ENCODE data around the gene NT5M. TPM values are rescaled to one million over a fixed set of nuclear protein-coding genes. Genes with fewer than 3 reads are reported as not detected.
A peak's percentile ranks its signal among the peaks of the same experiment; 100 is the strongest.

Gene NT5M
- total and polyA plus RNA-seq, 9 donors, result 5.1 to 10.8 (median 6.7) TPM

DNA sequence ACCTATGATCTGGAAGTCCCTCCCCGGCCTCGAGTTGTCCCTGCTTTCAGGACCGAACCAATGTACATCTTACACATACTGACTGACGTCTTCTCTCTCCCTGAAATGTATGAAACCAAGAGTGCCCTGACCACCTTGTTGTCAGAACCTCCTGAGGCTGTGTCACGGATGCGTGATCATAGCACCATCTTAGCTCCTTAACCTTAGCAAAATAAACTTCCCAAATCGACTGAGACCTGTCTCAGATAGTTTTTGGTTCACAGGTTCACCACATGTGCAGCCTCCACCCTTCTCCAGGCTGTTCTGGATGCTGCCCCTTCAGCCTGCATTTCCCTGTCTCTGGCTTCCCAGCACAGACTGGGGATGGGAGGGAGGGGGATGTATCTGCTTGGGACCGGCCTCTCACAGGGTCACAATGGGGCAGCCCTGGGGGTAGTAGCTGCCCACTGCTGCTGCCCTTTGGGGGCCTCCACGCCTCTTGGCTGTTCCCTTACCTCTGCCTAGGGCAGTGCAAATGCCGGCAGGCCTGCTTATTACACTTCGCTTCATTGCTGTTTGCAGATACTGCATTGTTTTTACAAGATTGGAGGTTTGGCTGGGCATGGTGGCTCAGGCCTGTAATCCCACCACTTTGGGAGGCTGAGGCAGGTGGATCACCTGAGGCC is 69.8 kb downstream of the NT5M start:
- DNase-seq, result no peak
- H3K27ac ChIP-seq (ENCODE audit: low read length), result no peak overlapping the region
- no peaks in the 10 kb centered on the region for H3K27me3 ChIP-seq (ENCODE audit: control insufficient read depth, insufficient read depth, low read length)
- no peaks in the 10 kb centered on the region for H3K9me3 ChIP-seq (replicated peaks; ENCODE audit: control insufficient read depth, low read depth, low read length)
- peaks cover 3% of the 10 kb centered on the region for H3K4me1 ChIP-seq (ENCODE audit: control insufficient read depth, insufficient read depth, low read length)
- 80% methylated on average over 10 of the region's 11 CpGs for WGBS (ENCODE audit: insufficient coverage)
- H3K36me3 ChIP-seq (ENCODE audit: control insufficient read depth, insufficient read depth, low read length), result no peaks in the 10 kb centered on the region
- H3K4me3 ChIP-seq (ENCODE audit: low read length), result no peak overlapping the region

DNA sequence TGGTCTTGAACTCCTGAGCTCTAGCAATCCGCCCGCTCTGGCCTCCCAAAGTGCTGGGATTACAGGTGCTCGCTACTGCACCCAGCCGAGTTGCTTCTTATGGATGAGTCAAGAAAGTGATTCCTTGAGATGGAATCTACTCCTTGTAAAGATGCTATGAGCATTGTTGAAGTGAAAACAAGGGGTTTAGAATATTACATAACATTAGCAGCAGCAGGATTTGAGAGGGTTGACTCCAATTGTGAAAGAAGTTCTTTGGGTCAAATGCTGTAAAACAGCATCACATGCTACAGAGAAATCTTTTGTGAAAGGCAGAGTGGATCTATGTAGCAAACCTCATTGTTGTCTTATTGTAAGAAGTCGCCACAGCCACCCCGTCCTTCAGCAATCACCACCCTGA is 72.7 kb downstream of the NT5M start:
- no peak overlapping the region for H3K27ac ChIP-seq (ENCODE audit: low read length)

GRCh38 chr17:17376362-17376761 is 73.2 kb downstream of the NT5M start:
- WGBS (ENCODE audit: insufficient coverage), result 19% methylated on average over 2 of the region's 5 CpGs
- DNase-seq, result no peak
- Histone ChIP-seq H3K4me1 (ENCODE audit: control insufficient read depth, insufficient read depth, low read length) (peaks cover 9% of the 10 kb centered on the region), H3K9me3 (replicated peaks; ENCODE audit: control insufficient read depth, low read depth, low read length) (no peaks in the 10 kb centered on the region), H3K36me3 (ENCODE audit: control insufficient read depth, insufficient read depth, low read length) (no peaks in the 10 kb centered on the region), H3K27me3 (ENCODE audit: control insufficient read depth, insufficient read depth, low read length) (peaks cover 3% of the 10 kb centered on the region), H3K4me3 (ENCODE audit: low read length) (no peak overlapping the region), H3K27ac (ENCODE audit: low read length) (no peak overlapping the region)

More for the DNA sequence above, 72.7 kb downstream of the NT5M start:
- DNase-seq, result no peak
- H3K27me3 ChIP-seq (ENCODE audit: control insufficient read depth, insufficient read depth, low read length), result peaks cover 3% of the 10 kb centered on the region
- 89% methylated on average over 4 of the region's 6 CpGs for WGBS (ENCODE audit: insufficient coverage)
- H3K4me3 ChIP-seq (ENCODE audit: low read length), result no peak overlapping the region
- H3K36me3 ChIP-seq (ENCODE audit: control insufficient read depth, insufficient read depth, low read length), result no peaks in the 10 kb centered on the region
- H3K9me3 ChIP-seq (replicated peaks; ENCODE audit: control insufficient read depth, low read depth, low read length), result no peaks in the 10 kb centered on the region
- peaks cover 6% of the 10 kb centered on the region for H3K4me1 ChIP-seq (ENCODE audit: control insufficient read depth, insufficient read depth, low read length)

DNA sequence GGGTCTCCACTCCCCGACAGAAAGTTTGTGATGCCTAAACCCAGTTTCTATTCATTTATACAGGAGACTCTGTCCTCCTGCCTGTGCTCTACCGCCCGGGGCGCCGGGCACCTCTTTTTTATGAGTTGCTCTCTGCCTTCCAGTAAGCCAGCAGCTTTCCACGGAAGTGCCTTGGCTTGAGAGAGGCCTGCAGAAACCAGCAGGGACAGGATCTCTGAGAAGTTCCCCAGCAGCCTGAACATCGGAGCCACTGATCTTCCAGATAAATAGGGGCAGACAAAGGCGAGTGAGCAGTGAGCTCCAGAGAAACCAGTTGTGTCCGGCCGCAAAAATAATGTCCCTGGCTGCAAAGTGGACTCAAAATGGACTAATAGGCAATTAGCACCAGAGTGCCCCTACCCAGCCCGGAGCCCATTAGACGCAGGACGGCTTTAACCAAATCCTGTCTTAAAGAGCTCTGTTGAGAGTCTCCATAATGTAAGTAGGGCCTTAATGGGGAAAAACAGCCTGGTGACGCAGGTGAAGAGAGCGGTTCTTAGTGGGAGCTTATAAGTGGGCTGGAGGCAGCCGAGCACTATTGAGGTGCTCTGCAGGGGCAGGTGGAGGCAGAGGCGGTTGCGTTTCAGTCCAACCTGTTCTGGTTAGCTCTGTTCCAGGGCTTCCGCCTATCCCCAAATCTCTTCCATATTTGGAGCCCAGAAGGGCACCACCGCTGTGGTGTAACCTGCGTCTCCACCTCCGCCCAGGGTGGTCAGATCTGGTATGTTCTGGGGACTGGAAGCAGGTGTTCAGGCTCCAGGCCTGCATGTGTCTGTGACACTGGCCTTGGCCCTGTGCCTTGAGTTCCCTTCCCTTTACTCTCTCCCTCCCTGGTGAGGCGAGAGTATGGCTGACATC is 74.1 kb downstream of the NT5M start:
- 71% methylated on average over 16 of the region's 23 CpGs for WGBS (ENCODE audit: insufficient coverage)
- H3K4me1 ChIP-seq (ENCODE audit: control insufficient read depth, insufficient read depth, low read length), result peaks cover 13% of the 10 kb centered on the region
- no peaks in the 10 kb centered on the region for H3K9me3 ChIP-seq (replicated peaks; ENCODE audit: control insufficient read depth, low read depth, low read length)
- no peak overlapping the region for H3K4me3 ChIP-seq (ENCODE audit: low read length)
- no peaks in the 10 kb centered on the region for H3K36me3 ChIP-seq (ENCODE audit: control insufficient read depth, insufficient read depth, low read length)
- H3K27me3 ChIP-seq (ENCODE audit: control insufficient read depth, insufficient read depth, low read length), result peaks cover 3% of the 10 kb centered on the region
- no peak overlapping the region for H3K27ac ChIP-seq (ENCODE audit: low read length)
- DNase-seq, result no peak

- WGBS (ENCODE audit: insufficient coverage), result 60% methylated on average over 3 of the region's 12 CpGs
- Histone ChIP-seq H3K27me3 (ENCODE audit: control insufficient read depth, insufficient read depth, low read length) (peaks cover 3% of the 10 kb centered on the region), H3K4me1 (ENCODE audit: control insufficient read depth, insufficient read depth, low read length) (peaks cover 13% of the 10 kb centered on the region), H3K4me3 (ENCODE audit: low read length) (no peak overlapping the region), H3K27ac (ENCODE audit: low read length) (no peak overlapping the region), H3K9me3 (replicated peaks; ENCODE audit: control insufficient read depth, low read depth, low read length) (no peaks in the 10 kb centered on the region), H3K36me3 (ENCODE audit: control insufficient read depth, insufficient read depth, low read length) (no peaks in the 10 kb centered on the region)
- no peak for DNase-seq
Observed at GRCh38 chr17:17379197-17379991, 76.2 kb downstream of the NT5M start.

DNA sequence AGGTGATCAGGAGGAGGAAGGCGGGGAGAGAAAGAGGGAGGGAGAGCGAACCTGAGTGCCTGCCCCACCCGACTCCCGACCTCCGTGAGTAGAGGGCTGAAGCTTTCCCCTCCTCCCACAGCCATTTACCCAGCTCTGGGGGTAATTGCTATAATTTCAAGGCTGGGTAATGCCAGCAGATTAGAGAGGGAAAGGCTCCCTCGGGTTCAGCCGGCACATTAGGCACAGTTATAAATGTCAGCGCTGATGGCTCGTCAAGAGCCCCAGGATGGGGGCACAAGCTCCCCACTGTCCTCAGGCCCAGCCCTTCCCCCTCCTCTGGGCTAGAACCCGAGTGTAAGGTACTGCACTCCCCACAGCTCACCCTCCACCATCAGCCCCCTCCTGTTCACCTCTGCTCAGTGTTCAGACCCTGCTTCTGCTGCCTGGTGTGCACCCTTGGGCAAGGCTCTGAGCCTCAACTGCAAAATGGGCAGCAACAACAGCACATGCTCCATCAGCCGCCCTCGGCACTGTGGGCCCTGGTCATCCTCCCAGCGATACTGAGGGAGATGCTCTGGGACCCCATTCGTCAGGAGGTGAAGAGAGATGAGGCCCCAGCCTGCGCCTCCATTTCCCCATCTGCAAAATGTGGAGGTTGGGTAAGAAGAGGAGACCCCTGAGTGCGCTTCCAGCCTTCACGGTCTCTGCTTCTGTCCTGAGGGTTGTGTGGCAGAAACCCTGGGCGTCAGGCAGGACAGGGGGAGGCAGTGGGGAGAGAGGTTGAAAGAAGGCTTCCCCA is 77.2 kb downstream of the NT5M start:
- WGBS (ENCODE audit: insufficient coverage), result 51% methylated on average over 9 of the region's 18 CpGs
- DNase-seq, result no peak
- Histone ChIP-seq H3K9me3 (replicated peaks; ENCODE audit: control insufficient read depth, low read depth, low read length) (no peaks in the 10 kb centered on the region), H3K4me1 (ENCODE audit: control insufficient read depth, insufficient read depth, low read length) (peaks cover 22% of the 10 kb centered on the region), H3K27me3 (ENCODE audit: control insufficient read depth, insufficient read depth, low read length) (peaks cover 3% of the 10 kb centered on the region), H3K4me3 (ENCODE audit: low read length) (no peak overlapping the region), H3K36me3 (ENCODE audit: control insufficient read depth, insufficient read depth, low read length) (no peaks in the 10 kb centered on the region), H3K27ac (ENCODE audit: low read length) (no peak overlapping the region)

- H3K9me3 ChIP-seq (replicated peaks; ENCODE audit: control insufficient read depth, low read depth, low read length), result no peaks in the 10 kb centered on the region
- peaks cover 32% of the 10 kb centered on the region for H3K4me1 ChIP-seq (ENCODE audit: control insufficient read depth, insufficient read depth, low read length)
- DNase-seq, result peak; percentile 49
- H3K36me3 ChIP-seq (ENCODE audit: control insufficient read depth, insufficient read depth, low read length), result no peaks in the 10 kb centered on the region
- H3K4me3 ChIP-seq (ENCODE audit: low read length), result no peak overlapping the region
- peaks cover 3% of the 10 kb centered on the region for H3K27me3 ChIP-seq (ENCODE audit: control insufficient read depth, insufficient read depth, low read length)
- no peak overlapping the region for H3K27ac ChIP-seq (ENCODE audit: low read length)
- 56% methylated on average over 4 of the region's 6 CpGs for WGBS (ENCODE audit: insufficient coverage)
Observed at GRCh38 chr17:17381446-17382064, 78.4 kb downstream of the NT5M start.

DNA sequence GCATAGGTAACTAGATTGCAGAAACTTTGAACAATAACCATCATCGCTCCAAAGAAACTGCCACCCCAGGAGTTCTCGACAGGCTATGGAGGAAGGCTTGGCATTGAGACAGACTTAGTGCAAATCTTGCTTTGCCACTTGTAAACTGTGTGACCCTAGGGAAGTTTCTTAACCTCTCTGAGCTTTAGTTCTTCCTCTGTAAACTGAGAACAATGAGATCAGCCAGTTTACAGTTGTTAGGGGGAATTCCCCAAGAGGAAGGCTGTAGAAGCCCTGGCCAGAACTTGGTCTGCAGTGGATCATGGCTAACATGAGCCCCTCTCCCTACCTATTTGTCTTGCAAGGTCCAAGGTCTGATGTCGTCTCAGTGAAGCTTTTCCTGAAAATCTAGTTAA is 78.9 kb downstream of the NT5M start:
- no peak overlapping the region for H3K4me3 ChIP-seq (ENCODE audit: low read length)
- no peaks in the 10 kb centered on the region for H3K9me3 ChIP-seq (replicated peaks; ENCODE audit: control insufficient read depth, low read depth, low read length)
- H3K27ac ChIP-seq (ENCODE audit: low read length), result no peak overlapping the region
- no peaks in the 10 kb centered on the region for H3K36me3 ChIP-seq (ENCODE audit: control insufficient read depth, insufficient read depth, low read length)
- WGBS (ENCODE audit: insufficient coverage), result 70% methylated on average over 1 of the region's 3 CpGs
- DNase-seq, result no peak
- H3K27me3 ChIP-seq (ENCODE audit: control insufficient read depth, insufficient read depth, low read length), result peaks cover 3% of the 10 kb centered on the region
- peaks cover 33% of the 10 kb centered on the region for H3K4me1 ChIP-seq (ENCODE audit: control insufficient read depth, insufficient read depth, low read length)

GRCh38 chr17:17382971-17383370 is 79.8 kb downstream of the NT5M start:
- H3K9me3 ChIP-seq (replicated peaks; ENCODE audit: control insufficient read depth, low read depth, low read length), result no peaks in the 10 kb centered on the region
- DNase-seq, result no peak
- H3K4me3 ChIP-seq (ENCODE audit: low read length), result no peak overlapping the region
- peaks cover 3% of the 10 kb centered on the region for H3K27me3 ChIP-seq (ENCODE audit: control insufficient read depth, insufficient read depth, low read length)
- no peaks in the 10 kb centered on the region for H3K36me3 ChIP-seq (ENCODE audit: control insufficient read depth, insufficient read depth, low read length)
- no peak overlapping the region for H3K27ac ChIP-seq (ENCODE audit: low read length)
- peaks cover 39% of the 10 kb centered on the region for H3K4me1 ChIP-seq (ENCODE audit: control insufficient read depth, insufficient read depth, low read length)
- WGBS (ENCODE audit: insufficient coverage), result 64% methylated on average over 4 of the region's 6 CpGs
